Iris pigment epithelial cell (primary cell): ENCODE results near the gene SART1.
A peak's percentile ranks its signal among the peaks of the same experiment; 100 is the strongest.
"Not testable (repeated sequence)": the region's sequence is repeated elsewhere in the genome, so short reads cannot be mapped to it uniquely, and the experiment has no call there.

Experiments
- DNase-seq: peaks from one replicate; pipeline ENCODE4 v3.0.0-alpha.2; 2011; ENCODE audit warnings: low read depth

SART1 gene

DNA sequence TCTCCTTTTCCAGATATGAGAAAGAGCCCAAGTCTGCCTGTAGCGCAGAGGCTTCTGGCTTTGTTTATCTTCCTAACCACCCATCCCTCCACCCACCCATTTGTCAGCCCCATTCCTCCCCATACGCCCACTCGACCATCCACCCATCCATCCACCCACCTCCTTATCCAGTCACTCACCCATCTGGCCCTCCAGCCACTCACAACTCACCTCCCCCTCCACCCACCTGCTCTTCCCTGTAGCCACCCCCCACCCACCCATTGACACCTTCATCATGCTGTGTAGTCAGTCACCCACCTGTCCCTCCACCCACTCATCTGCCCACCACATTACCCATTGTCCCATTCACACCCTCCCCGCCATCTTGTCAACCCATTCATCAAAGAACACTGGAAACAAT is 55.8 kb downstream of the SART1 start:
- no peak for DNase-seq

- no peak for DNase-seq
These were observed 58.7 kb downstream of the SART1 start for GRCh38 chr11:66020212-66020611.

- peak; percentile 64 for DNase-seq
These were observed 59.3 kb downstream of the SART1 start for GRCh38 chr11:66020618-66021357.

DNA sequence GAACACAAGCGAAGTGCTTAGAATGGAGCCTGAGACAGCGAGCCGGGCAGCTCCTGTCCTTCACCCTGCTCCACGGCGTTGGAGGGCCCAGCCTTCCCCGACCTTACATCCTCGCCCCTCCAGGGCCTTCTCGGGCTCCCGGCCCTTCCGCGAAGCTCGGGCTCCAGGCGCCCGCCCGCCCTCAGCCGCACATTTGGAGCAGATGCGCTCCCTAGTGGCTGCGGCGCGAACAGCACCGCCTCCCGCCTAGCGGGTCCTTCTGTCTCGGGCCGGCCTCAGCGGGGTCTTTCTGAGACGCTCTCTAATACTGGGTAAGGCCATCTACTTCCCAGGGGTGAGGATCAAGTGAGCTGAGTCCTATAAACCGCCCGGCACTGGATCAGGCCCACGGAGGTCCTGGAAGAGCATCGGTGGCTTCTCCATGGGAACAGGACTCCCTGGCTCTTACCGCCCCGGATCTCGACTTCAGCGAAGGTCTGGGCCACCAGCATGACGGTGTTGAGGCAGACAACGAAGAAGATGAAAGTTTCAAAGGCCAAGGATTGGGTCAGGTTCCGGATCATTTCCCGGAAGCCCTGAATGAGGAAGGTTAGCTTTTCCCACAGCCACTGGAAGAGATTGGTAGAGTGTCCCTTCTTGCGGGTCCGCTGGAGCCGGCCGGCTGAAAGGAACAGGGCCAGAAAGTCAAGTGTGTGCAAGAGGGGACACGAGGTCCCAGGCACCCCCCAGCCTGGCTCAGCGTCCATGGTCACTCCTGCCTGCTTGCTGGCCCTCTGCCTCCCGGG is 61.1 kb downstream of the SART1 start:
- DNase-seq, result peak; percentile 42

- DNase-seq, result not testable (repeated sequence)
These were observed 61.6 kb downstream of the SART1 start for GRCh38 chr11:66023186-66023440.

DNA sequence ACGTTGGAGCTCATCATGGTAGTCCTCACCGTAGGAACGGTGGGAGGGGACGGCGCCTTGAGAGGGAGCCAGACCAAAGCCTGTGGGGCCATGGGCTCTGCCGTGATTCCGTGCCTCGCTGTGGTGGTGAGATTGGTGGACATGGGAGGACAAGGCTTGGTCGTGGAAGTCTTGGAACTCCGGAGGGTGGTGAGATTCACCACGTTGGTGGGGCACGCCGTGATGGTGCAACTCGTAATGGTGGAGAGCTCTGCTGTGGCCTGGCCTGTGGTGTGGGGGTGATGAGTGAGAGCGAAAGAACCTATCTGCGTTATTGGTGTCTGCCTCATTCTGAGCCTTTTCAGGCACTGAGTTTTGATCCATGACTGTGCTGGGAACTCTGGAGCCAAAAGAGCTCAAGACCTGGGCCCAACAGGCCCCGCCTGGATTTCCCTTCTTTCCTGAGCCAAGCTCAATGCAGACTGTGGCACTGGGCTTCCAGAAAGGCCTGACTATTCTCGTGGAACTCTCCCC is 64.5 kb downstream of the SART1 start, which contains the start of gene CATSPER1:
Gene CATSPER1, minus strand, starts transcription at position 463 of the 513 bp plus-strand sequence. Its CDS starts 100 bp downstream, at position 363.
- DNase-seq, result no peak
